DMS114 treated with DMSO at 0.1 percent for 48 hours (cell line): ENCODE results near the gene NEK11.

Source experiments
- DNase-seq: peaks from one replicate; lab custom pipeline; 2025; ENCODE audit not compliant: unreplicated experiment; lab: John Stamatoyannopoulos, UW

The NEK11 gene

GRCh38 chr3:131223373-131224289, 197.0 kb downstream of the NEK11 start:
- DNase-seq = no peak

GRCh38 chr3:131224886-131225550, 198.3 kb downstream of the NEK11 start:
- DNase-seq = no peak

- DNase-seq = no peak
Measured at GRCh38 chr3:131228522-131228921, 201.8 kb downstream of the NEK11 start.

- DNase-seq = no peak
Measured at GRCh38 chr3:131231710-131232389, 205.2 kb downstream of the NEK11 start.

GRCh38 chr3:131232711-131233267, 206.1 kb downstream of the NEK11 start:
- DNase-seq = no peak

GRCh38 chr3:131233900-131234668, 207.4 kb downstream of the NEK11 start:
- no peak for DNase-seq

GRCh38 chr3:131236421-131236820, 209.7 kb downstream of the NEK11 start:
- no peak for DNase-seq

GRCh38 chr3:131238496-131238895, 211.8 kb downstream of the NEK11 start:
- DNase-seq = no peak

GRCh38 chr3:131239267-131239666, 212.6 kb downstream of the NEK11 start:
- DNase-seq = no peak

- no peak for DNase-seq
Measured at GRCh38 chr3:131242201-131242600, 215.5 kb downstream of the NEK11 start.

- DNase-seq = no peak
Measured at GRCh38 chr3:131250466-131250865, 223.8 kb downstream of the NEK11 start.

GRCh38 chr3:131260525-131260924, 233.8 kb downstream of the NEK11 start:
- DNase-seq = no peak

- DNase-seq = no peak
Measured at GRCh38 chr3:131261104-131261503, 234.4 kb downstream of the NEK11 start.

GRCh38 chr3:131275556-131275955, 248.9 kb downstream of the NEK11 start:
- no peak for DNase-seq

GRCh38 chr3:131277836-131278497, 251.3 kb downstream of the NEK11 start:
- no peak for DNase-seq

- DNase-seq = no peak
Measured at GRCh38 chr3:131279577-131279976, 252.9 kb downstream of the NEK11 start.

- no peak for DNase-seq
Measured at GRCh38 chr3:131282379-131282778, 255.7 kb downstream of the NEK11 start.

- DNase-seq = no peak
Measured at GRCh38 chr3:131282967-131283366, 256.3 kb downstream of the NEK11 start.

GRCh38 chr3:131283862-131284261, 257.2 kb downstream of the NEK11 start:
- no peak for DNase-seq

GRCh38 chr3:131284302-131284701, 257.6 kb downstream of the NEK11 start:
- DNase-seq = no peak
